ENCODE results near the gene RAB40B.

- TF ChIP-seq CTCF (IDR thresholded peaks at IDR 0.05) (no peak), POLR2A (IDR thresholded peaks at IDR 0.05) (no peak)
Observed at GRCh38 chr17:82614095-82614631, 84.3 kb downstream of the RAB40B start.
